Upper lobe of left lung (tissue), 6 donors: Measurements from ENCODE around the gene ECHDC3. TPM values are rescaled to one million over a fixed set of nuclear protein-coding genes. Genes with fewer than 3 reads are reported as not detected.
A peak's percentile ranks its signal among the peaks of the same experiment; 100 is the strongest.

Experiments used
- ATAC-seq, 2 donors: fragments of 200-7000 bp; cut with Tn5 transposase; one replicate each; pipeline ENCODE4 v1.9.1; 2022; ENCODE audit warnings: mild to moderate bottlenecking in 2 of 2, moderate library complexity in 2 of 2; ENCODE audit not compliant: low FRiP score in 2 of 2
- DNase-seq, 2 donors: peaks; one replicate each; pipeline ENCODE4 v3.0.0-alpha.2; 2019 to 2020
- H3K27ac ChIP-seq, 4 donors: fragments of 200-600 bp; sonication (generic); one replicate each; pipeline ENCODE4 v1.5.1; 2016 to 2019
- H3K27me3 ChIP-seq, 4 donors: fragments of 200-600 bp; sonication (generic); one replicate each; pipeline ENCODE4 v1.5.1; 2017 to 2019
- H3K36me3 ChIP-seq, 4 donors: fragments of 200-600 bp; sonication (generic); one replicate each; pipeline ENCODE4 v1.5.1; 2016 to 2019
- H3K4me1 ChIP-seq, 4 donors: fragments of 200-600 bp; sonication (generic); one replicate each; pipeline ENCODE4 v1.5.1; 2018 to 2019
- H3K4me3 ChIP-seq, 4 donors: fragments of 200-600 bp; sonication (generic); one replicate each; pipeline ENCODE4 v1.5.1; 2017 to 2019; ENCODE audit warnings: mild to moderate bottlenecking in 2 of 4, moderate library complexity in 1 of 4
- H3K9me3 ChIP-seq, 4 donors: fragments of 200-600 bp; sonication (generic); one replicate each; pipeline ENCODE4 v1.5.1; 2018 to 2019
- EP300 ChIP-seq, 4 donors: sonication (generic); formaldehyde crosslinking; IDR thresholded peaks; one replicate each; pipeline ENCODE4 v1.5.1; 2017; ENCODE audit warnings: antibody characterized with exemption in 4 of 4, control low read depth in 2 of 4
- POLR2A ChIP-seq, 4 donors: fragments of 450-650 bp; IDR thresholded peaks; one replicate each; pipeline ENCODE4 v1.5.1; 2016 to 2017; ENCODE audit warnings: antibody characterized with exemption in 4 of 4, mild to moderate bottlenecking in 2 of 4
- POLR2AphosphoS5 ChIP-seq, 2 donors: sonication (generic); formaldehyde crosslinking; IDR thresholded peaks; one replicate each; pipeline ENCODE4 v1.5.1; 2017; ENCODE audit warnings: antibody characterized with exemption in 2 of 2
- WGBS, 2 donors: methylation state at CpG; one replicate each; pipeline ENCODE4 v1.1.5; 2017 to 2018; 5-methylcytosine and 5-hydroxymethylcytosine counted together
- total RNA-seq, 6 donors: library from RNA; depleted of rRNA in 4 of 6; stranded (reverse); fragments of >200 nt in 4 of 6; gene quantifications; one replicate each; pipeline versions ENCODE4 v1.1.0 to v1.2.1, GENCODE V29; 2016 to 2021
- TF ChIP-seq, protein P1 (sequence below), 6 experiments: fragments of 450-650 bp in 4 of 6; fragments of 200-600 bp in 2 of 6; sonication (generic) in 2 of 6; IDR thresholded peaks; one replicate each; pipeline ENCODE4 v1.5.1; 2016 to 2019; ENCODE audit warnings: antibody characterized with exemption in 6 of 6
- donor health status: DM: no; HTN: no; CAD: no; lungs with moderate emphysema.
- donor health status: DM: no; HTN: yes; CAD: no; lungs with severe emphysema.

Gene ECHDC3
- total RNA-seq, 6 donors from 2014 or later = 32.0 to 98.0 (median 61.2) TPM

DNA sequence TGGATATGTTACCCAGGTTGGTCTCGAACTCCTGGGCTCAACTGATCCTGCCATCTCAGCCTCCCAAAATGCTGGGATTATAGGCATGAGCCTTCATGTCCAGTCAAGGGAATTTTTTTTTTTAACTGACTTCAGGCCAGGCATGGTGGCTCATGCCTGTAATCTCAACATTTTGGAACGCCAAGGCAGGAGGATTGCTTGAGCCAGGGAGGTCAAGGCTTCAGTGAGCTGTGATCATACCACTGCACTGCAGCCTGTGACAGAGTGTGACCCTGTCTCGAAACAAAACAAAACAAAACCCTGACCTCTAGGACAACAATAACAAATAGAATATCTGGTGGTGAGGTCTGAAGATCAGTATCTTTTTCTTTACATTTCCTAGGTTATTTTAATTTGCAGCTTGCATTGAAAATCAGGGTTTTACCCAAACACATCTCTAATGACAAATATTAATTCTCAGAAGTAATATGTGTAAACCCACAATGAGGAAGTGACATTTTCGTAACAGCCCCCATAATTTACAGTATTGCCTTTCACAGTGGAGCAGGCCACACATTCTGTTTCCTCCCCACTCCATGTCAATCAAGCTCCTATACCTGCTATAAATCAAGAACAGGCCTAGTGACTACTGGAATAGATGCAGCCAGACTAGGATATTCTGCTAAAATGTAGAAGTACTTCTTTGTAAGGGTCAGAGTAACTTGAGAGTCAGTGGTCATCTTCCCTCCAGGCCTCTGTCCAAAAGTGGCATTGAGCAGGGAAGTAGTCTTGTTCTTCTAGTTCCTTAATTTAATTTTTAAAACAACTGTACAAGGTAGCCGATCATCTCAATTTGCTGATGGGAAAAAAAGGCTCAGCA is 43.3 kb upstream of the ECHDC3 start:
- ATAC-seq (peak in 1 of 2 donors; percentile 30), DNase-seq (no peak)
- Histone ChIP-seq H3K4me3 (no peak overlapping the region), H3K9me3 (no peaks in the 10 kb centered on the region), H3K4me1 (peaks cover 0 to 4% (median 0%) of the 10 kb centered on the region in 4 donors), H3K27ac (no peak overlapping the region), H3K27me3 (no peaks in the 10 kb centered on the region), H3K36me3 (no peaks in the 10 kb centered on the region)
- WGBS, 2 donors = 66 to 78% methylated on average over 5 of the region's 5 CpGs
- no peak for TF ChIP-seq EP300 (IDR thresholded peaks at IDR 0.05)
- TF ChIP-seq, protein P1, sequence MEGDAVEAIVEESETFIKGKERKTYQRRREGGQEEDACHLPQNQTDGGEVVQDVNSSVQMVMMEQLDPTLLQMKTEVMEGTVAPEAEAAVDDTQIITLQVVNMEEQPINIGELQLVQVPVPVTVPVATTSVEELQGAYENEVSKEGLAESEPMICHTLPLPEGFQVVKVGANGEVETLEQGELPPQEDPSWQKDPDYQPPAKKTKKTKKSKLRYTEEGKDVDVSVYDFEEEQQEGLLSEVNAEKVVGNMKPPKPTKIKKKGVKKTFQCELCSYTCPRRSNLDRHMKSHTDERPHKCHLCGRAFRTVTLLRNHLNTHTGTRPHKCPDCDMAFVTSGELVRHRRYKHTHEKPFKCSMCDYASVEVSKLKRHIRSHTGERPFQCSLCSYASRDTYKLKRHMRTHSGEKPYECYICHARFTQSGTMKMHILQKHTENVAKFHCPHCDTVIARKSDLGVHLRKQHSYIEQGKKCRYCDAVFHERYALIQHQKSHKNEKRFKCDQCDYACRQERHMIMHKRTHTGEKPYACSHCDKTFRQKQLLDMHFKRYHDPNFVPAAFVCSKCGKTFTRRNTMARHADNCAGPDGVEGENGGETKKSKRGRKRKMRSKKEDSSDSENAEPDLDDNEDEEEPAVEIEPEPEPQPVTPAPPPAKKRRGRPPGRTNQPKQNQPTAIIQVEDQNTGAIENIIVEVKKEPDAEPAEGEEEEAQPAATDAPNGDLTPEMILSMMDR (IDR thresholded peaks at IDR 0.05) = no peak
- TF ChIP-seq POLR2AphosphoS5 (IDR thresholded peaks at IDR 0.05) = no peak
- no peak for TF ChIP-seq POLR2A (IDR thresholded peaks at IDR 0.05)

DNA sequence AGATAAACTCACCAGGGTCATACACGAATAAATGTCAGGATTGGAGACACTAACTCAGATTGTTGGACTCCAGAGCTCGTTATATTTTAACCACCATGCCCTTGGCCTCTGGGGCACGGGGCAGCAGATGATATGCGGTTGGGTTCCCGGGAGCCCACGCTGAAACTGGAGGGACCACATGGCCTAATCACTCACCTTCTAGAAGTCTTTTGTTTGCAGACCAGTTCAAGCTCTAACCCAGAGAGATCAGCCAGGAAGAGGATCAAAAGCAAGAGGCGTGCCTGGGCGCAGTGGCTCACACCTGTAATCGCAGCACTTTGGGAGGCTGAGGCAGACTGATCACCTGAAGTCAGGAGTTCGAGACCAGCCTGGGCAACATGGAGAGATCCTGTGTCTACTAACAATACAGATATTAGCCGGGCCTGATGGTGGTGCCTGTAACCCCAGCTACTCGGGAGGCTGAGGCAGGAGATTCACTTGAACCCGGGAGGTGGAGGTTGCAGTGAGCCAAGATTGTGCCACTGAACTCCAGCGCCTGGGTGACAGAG is 42.6 kb upstream of the ECHDC3 start:
- Histone ChIP-seq H3K4me3 (no peak overlapping the region), H3K9me3 (no peaks in the 10 kb centered on the region), H3K36me3 (no peaks in the 10 kb centered on the region), H3K4me1 (peaks cover 0 to 4% (median 0%) of the 10 kb centered on the region in 4 donors), H3K27me3 (no peaks in the 10 kb centered on the region), H3K27ac (no peak overlapping the region)
- TF ChIP-seq POLR2A (IDR thresholded peaks at IDR 0.05) (no peak), EP300 (IDR thresholded peaks at IDR 0.05) (no peak), POLR2AphosphoS5 (IDR thresholded peaks at IDR 0.05) (no peak)
- TF ChIP-seq, protein P1 (IDR thresholded peaks at IDR 0.05) = no peak
- no peak for ATAC-seq
- DNase-seq = no peak
- 77 to 91% methylated on average over 13 of the region's 14 CpGs for WGBS, 2 donors

DNA sequence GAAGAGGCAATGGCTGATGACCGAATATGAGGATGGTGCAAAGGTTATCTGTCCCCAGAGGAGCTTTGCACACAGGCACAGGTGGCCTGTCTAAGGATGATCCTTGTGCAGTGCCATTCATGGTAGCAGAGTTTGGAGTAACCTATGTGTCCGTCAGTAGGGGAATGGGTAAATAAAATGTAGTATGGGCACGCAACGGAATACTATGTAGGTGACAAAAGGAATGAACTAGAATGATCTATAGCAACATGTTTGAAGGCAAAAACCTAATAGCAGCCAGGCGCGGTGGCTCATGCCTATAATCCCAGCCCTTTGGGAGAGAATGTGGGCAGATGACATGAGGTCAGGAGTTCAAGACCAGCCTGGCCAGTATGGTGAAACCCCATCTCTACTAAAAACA is 41.6 kb upstream of the ECHDC3 start:
- DNase-seq (no peak), ATAC-seq (no peak)
- Histone ChIP-seq H3K27me3 (no peaks in the 10 kb centered on the region), H3K27ac (no peak overlapping the region), H3K9me3 (no peaks in the 10 kb centered on the region), H3K36me3 (no peaks in the 10 kb centered on the region), H3K4me1 (peaks cover 0 to 14% (median 1%) of the 10 kb centered on the region in 4 donors), H3K4me3 (no peak overlapping the region)
- TF ChIP-seq POLR2A (IDR thresholded peaks at IDR 0.05) = no peak
- TF ChIP-seq POLR2AphosphoS5 (IDR thresholded peaks at IDR 0.05) = no peak
- TF ChIP-seq, protein P1 (IDR thresholded peaks at IDR 0.05) = no peak
- TF ChIP-seq EP300 (IDR thresholded peaks at IDR 0.05) = no peak
- 94 to 98% methylated on average over 6 of the region's 6 CpGs for WGBS, 2 donors

DNA sequence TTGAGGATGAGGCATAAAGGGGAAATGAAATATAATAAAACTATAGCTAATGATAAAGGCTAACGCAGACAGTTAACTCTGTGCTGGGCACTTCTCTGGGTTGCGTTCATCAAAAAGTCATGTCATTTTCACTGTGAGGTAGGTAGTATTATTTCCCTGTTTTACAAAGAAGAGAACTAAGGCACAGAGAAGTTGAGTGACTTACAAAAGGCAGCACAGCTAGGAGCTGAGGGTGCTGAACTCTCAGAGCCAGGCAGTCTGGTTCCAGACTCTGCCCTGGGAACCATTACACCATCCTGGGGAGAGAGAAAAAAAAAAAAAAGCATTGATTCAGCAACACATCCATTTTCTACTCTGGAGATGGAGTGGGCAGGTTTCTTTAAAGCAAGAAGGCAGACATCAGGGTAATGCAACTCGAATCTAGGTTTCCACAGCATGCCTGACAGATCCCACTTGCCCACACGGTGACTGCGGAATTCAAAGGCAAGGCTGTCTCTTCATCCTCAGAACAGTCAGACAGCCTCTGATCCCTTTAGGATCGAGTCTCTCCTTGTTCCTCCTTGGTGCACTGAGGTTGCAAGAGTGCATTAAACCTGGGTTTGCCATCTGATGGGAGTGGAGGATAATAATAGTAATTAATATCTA is 40.6 kb upstream of the ECHDC3 start:
- Histone ChIP-seq H3K4me1 (peaks cover 0 to 14% (median 1%) of the 10 kb centered on the region in 4 donors), H3K36me3 (no peaks in the 10 kb centered on the region), H3K9me3 (no peaks in the 10 kb centered on the region), H3K27ac (no peak overlapping the region), H3K4me3 (no peak overlapping the region), H3K27me3 (no peaks in the 10 kb centered on the region)
- TF ChIP-seq POLR2A (IDR thresholded peaks at IDR 0.05) (no peak), POLR2AphosphoS5 (IDR thresholded peaks at IDR 0.05) (no peak), EP300 (IDR thresholded peaks at IDR 0.05) (no peak)
- TF ChIP-seq, protein P1 (IDR thresholded peaks at IDR 0.05) = no peak
- no peak for DNase-seq
- ATAC-seq = no peak
- 94 to 98% methylated on average over 6 of the region's 6 CpGs for WGBS, 2 donors
